GM20431 (cell line): Measurements from ENCODE around the gene SRSF3.

ENCODE experiments used
- in situ Hi-C: fragments of 300-500 bp; cut with MseI, MboI; formaldehyde crosslinking; loops from one replicate; pipeline ENCODE4 v1.15.0; 2020; ENCODE audit warnings: low sequenced_read_pairs; ENCODE audit not compliant: unreplicated experiment

The SRSF3 gene

DNA sequence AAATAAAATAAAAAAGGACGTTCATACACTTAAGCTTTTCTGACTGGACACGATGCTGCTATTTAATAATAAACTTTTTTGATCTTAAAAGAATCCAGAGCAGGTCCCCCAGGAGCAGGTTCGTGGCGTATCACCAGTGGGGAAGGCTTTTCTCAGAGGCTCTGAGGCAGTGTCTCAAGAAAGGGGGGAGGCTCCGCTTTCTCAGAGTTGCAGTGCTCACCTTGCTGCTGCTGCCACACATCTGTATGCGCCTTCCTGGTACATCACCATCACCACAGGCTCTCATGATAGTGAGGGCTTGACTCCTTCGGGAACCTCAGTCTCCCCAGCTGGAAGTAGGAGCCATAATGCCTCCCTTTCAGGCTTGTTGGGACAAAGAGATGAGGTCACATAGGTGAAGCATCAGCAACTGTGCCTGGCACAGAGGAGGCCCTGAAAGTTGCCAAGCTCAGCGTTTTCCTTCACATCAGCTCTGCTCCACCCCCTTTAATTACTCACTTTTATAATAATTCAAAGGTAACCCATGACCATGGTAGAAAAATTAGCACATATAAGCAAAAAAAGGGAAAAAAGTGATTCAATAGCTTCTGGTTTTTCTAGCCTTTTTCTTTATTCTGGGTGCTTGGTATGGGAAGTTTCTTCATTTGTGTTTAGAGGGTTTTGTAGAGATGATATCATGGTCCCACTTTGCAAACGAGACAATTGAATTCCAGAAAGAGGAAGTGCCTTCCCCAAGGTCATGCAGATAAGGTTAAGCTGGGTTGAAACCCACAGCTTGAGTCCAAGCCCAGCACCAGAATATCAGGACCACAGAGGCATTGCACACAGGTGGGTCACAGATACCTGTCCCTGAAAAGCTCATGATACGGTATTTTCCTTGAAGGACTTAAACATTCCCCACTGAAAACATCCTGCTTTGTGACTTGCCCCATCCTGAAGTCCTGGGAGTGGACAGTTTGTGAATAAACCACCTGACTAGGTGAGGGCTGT, 24.5 kb downstream of the SRSF3 start:
- in situ Hi-C loops = no loop called here

DNA sequence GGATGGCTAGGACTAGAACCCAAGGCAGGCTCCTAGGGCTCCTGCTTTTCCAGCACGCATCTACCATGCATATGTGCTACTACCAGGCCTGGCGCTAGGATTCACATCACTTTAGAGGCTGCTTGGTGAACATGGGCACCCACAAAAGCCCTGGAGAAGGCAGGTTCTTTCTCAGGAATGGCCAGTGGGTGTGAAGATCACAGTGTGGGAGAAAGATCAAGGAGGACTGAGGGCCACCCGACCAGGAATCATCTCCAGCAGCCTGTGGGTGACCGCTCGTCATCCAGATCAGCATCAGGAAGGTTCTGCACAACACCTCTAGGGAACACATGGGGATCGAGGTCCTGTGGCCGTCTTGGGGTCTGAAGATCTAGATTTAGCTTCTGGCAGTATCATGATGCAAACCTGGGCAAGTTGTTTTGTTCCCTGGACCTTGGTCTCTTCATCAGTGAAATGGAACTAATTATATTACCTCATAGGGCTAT, 27.3 kb downstream of the SRSF3 start:
- in situ Hi-C loops = loop anchor here (10.0 kb wide), 2 partner anchors 63 to 133 kb away; no protein-coding TSS in a partner anchor

DNA sequence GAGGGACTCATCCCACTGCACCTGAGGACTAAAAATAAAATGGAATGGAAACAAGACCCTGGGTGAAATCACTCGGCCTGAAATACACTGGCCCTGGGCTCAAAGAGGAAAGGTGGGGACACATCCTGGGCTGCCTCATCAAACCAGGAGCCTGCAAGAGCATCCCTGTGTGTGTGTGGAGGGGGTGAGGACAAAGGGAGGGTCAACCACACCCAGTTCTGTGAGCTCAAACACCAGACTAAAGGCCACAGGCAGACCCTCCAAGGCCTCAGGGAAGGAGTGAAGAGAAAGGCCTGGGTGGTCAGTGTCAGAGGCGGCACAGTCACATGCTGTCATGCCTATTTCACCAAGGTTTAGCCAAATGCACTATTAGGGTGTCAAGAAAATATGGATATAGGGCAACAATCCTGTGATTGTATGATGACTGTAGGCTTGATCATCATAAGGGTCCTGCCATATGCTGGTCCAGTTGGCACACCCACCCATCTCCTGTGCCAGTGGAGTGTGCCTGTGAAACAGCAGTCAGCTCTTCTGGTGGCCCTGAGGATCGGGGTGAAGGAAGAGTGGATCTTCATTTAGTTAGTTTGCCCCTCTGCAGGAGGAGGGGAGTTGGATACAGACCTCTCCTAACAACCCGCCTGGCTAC, 28.9 kb downstream of the SRSF3 start:
- in situ Hi-C loops = loop anchor here (10.0 kb wide), 2 partner anchors 62 to 132 kb away; no protein-coding TSS in a partner anchor

DNA sequence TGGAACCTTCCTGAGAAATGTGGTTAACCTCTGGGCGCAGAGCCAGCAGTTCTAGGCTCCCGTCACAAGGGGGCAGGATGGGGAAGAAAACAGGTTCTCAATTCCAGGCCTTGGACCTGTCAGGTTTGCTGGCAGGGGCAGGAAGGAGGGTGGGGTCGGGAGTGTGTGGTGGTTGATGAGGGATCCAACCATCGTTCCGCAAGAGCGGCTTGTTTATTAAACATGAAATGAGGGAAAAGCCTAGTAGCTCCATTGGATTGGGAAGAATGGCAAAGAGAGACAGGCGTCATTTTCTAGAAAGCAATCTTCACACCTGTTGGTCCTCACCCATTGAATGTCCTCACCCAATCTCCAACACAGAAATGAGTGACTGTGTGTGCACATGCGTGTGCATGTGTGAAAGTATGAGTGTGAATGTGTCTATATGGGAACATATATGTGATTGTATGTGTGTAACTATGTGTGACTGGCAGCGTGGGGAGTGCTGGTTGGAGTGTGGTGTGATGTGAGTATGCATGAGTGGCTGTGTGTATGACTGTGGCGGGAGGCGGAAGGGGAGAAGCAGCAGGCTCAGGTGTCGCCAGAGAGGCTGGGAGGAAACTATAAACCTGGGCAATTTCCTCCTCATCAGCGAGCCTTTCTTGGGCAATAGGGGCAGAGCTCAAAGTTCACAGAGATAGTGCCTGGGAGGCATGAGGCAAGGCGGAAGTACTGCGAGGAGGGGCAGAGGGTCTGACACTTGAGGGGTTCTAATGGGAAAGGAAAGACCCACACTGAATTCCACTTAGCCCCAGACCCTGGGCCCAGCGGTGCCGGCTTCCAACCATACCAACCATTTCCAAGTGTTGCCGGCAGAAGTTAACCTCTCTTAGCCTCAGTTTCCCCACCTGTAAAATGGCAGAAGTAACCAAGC, 29.6 kb downstream of the SRSF3 start:
- in situ Hi-C loops = loop anchor here (10.0 kb wide), 2 partner anchors 61 to 131 kb away; no protein-coding TSS in a partner anchor

DNA sequence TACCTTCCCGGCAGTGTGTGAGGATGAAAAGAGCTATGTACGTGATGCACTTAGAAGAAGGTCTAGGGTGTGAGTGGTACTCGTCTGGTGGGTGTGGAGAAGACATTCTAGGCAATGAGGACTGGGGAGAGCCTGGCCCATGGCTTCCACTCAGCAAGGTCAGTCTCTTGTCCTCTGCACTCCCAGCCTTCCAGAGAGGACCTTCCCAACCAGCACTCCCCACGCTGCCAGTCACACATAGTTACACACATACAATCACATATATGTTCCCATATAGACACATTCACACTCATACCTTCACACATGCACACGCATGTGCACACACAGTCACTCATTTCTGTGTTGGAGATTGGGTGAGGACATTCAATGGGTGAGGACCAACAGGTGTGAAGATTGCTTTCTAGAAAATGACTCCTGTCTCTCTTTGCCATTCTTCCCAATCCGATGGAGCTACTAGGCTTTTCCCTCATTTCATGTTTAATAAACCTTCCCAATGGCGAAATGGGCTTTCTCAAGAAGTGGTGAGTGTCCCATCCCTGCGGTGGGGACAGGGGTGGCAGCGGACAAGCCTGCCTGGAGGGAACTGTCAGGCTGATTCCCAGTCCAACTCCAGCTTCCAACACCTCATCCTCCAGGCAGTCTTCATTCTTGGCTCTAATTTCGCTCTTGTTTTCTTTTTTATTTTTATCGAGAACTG, 30.4 kb downstream of the SRSF3 start:
- in situ Hi-C loops = loop anchor here (10.0 kb wide), 2 partner anchors 60 to 130 kb away; no protein-coding TSS in a partner anchor

DNA sequence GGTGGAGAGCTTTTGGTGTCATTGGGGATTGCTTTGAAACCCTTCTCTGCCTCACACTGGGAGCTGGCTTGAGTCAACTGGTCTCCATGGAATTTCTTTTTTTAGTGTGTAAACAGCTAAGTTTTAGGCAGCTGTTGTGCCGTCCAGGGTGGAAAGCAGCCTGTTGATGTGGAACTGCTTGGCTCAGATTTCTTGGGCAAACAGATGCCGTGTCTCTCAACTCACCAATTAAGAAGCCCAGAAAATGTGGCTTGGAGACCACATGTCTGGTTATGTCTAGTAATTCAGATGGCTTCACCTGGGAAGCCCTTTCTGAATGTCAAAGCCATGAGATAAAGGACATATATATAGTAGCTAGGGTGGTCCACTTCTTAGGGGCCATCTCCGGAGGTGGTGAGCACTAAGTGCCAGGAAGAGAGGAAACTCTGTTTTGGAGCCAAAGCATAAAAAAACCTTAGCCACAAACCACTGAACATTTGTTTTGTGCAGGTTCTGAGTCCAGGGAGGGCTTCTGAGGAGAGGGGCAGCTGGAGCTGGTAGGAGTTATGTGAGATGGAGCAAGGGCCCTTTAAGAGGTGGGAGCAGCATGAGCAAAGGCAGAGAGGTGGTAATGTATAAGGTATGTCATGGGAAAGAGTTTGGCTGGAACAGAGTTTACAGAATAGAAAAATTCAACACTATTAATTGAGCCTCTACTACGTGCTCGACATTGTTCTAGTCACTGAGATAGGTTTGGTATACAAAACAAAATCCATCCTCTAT, 31.2 kb downstream of the SRSF3 start:
- in situ Hi-C loops = loop anchor here (10.0 kb wide), 2 partner anchors 59 to 129 kb away; no protein-coding TSS in a partner anchor

DNA sequence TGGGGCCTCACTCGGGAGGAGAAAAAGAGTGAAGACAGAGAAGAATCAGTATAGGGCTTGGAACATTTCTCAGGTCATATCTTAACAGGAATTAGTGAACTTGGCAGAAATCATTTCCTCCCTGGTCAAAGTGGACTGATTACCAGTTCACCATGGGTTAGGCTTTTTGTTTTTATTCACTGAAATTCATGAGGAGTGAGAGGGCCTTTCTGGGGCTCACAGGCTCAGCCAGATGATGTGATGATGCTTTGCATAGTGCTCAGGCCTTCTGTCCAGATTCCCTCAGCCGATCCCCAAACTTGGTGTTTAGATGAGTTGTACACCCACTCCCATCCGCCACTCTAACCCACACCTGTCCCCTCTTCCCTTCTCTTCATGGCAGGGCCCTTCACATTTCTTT, 32.5 kb downstream of the SRSF3 start:
- in situ Hi-C loops = loop anchor here (10.0 kb wide), 2 partner anchors 58 to 128 kb away; no protein-coding TSS in a partner anchor

DNA sequence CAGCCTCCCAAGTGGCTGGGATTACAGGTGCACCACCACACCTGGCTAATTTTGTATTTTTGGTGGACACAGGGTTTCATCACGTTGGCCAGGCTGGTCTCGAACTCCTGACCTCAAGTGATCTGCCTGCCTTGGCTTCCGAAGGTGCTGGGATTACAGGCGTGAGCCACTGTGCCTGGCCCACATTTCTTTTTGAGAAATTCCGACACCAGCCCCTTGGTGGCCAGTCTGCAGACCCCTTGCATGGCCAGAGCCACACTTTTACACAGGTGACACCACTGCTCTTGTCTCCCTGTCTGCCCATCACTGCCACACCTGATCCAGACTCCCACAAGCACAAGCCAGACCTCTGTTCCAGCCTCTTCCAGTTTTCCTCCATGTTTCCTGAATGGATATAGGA, 33.0 kb downstream of the SRSF3 start:
- in situ Hi-C loops = loop anchor here (10.0 kb wide), 2 partner anchors 58 to 128 kb away; no protein-coding TSS in a partner anchor

DNA sequence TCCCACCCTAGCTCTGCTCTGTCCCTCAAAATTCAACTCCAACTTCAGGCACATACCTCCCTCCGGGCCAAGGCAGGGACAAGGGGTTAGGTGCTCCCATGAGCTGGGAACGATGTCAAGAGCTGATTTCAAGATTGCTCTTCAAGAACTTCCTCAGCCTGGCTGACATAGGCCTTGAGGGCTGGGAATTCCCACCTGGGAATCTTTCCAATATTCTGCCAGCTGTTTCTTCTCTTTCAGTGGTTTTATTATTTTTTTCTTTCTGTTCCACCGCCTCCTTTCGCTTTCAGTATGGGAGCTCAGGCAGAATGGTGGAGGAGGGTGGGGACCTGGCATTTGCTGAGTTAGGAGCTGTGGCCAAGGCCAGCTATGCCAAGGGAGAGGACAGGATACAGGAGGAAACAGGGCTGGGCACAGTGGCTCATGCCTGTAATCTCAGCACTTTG, 33.7 kb downstream of the SRSF3 start:
- in situ Hi-C loops = loop anchor here (10.0 kb wide), 2 partner anchors 57 to 127 kb away; no protein-coding TSS in a partner anchor

DNA sequence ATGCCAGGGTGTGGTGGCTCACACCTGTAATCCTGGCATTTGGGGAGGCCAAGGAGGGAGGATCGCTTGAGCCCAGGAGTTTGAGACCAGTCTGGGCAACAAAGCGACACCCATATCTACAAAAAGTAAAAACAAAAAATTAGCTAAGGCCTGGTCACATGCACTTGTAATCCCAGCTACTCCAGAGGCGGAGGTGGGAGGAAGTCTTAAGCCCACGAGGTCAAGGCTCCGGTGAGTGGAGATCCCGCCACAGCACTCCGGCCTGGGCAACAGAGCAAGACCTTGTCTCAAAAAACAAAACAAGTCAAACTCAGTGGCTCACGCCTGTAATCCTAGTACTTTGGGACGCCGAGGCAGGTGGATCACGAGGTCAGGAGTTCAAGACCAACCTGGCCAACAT, 35.6 kb downstream of the SRSF3 start:
- in situ Hi-C loops = loop anchor here (10.0 kb wide), 2 partner anchors 55 to 125 kb away; no protein-coding TSS in a partner anchor

DNA sequence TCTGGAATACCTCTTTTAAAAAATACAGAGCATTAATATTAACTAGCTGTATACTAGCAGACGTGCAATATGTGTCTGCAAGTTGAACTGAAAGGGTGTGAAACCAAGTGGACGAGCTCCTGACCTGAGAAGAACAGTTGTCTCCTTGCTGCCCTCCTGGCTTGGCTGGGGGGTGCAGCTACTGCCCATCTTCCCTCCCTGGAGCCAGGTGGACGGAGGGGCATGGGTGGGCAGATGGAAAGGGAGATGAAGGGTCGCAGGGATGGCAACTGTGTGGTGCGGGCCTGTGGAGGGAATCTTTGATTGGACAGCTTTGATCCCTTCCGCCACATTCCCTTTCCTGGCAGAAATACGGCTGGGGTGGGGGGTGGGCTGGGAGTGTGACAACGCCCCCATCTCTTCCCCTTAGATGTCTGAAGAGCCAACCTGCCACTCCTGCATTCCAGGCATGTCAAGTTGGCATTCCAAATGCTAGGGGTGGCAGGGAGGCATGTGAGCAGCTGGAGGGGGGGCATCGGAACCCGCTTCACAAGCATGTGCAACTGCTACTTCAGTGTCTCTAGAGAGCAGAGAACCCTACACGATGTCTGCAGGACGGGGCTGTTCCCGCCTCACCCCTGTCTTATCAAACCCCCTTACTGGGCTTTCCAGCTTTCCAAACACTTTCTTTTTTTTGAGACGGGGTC, 37.3 kb downstream of the SRSF3 start:
- in situ Hi-C loops = no loop called here

DNA sequence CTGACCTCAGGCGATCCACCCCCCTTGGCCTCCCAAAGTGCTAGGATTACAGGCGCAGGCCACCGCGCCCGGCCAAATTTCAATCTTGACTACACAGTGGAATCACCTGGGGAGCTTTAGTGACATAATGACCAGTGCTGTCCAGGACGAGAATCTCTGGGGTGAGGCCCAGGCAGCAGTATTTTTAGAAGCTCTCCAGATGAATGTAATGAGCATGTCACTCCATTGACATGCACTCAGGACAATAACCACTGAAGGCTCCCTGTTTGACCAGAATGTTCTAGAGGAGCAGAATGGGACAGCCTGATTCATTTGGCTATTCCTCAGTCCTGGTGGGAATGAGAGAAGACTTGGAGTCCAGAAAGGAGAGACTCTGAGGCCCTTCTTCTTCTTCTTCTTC, 39.2 kb downstream of the SRSF3 start:
- in situ Hi-C loops = no loop called here

DNA sequence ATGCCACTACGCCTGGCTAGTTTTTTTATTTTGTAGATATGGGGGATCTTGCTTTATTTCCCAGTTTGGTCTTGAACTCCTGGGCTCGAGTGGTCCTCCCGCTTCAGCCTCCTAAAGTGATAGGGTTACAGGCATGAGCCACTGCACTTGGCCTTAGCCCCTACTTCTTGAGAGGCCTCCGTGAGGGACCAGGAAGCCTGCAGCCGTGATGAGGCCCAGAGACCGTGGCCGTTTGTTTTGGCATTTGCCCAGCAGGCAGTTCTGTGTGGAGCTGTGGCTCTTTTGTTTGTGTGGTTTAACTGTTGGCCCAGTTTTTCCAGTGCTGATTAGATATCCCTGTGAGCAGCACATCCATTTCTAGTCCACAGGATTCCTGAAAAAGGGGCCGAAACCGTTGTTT, 39.8 kb downstream of the SRSF3 start:
- in situ Hi-C loops = no loop called here

DNA sequence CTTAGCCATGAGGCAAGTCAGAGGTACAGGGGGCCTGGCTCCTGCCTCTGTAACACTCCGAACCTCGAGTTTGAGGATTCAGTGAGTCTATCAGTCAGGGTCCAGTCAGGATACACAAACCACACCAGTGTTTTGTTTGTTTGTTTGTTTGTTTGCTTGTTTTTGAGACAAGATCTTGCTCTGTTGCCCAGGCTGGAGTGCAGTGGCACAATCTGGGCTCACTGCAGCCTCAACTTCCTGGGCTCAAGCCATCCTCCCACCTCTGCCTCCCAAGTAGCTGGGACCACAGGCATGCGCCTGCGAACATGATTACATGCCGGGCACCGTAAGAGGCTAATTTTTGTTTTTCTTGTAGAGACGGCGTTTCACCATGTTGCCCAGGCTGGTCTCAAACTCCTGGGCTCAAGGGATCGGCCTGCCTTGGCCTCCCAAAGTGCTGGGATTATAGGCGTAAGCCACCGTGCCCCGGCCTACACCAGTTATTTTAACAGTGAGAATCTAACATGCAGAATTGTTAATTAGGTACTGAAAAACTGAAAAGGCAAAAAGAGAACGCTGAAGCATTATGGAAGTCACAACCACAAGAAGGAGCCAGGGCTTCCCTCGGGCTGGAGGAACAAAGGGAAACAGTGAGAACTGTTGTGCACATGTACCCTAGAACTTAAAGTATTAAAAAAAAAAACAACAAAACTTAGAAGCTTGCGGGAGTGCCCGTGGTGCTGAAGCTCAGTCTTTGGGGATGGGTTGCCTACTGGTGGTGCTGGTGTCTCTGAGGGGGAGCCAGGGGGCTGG, 40.4 kb downstream of the SRSF3 start:
- in situ Hi-C loops = no loop called here

DNA sequence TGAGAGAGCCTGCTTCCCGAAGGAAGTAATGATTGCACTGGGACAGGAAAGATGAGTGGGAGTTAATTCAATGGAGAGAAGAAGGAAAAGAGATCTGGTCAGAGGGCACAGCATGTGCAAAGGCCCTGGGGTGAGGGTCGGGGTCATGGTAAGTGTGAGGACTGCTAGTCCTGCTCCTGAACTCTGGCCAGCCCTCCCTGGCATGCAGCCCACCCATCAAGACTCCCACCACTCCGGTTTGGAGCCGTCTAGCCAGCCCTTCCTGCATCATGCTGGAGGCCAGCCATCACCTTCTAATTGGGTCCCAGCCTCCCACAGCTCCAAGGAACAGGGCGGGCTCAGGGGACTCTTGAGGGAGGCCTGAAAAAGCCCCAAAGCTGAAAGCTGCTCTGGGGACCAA, 42.1 kb downstream of the SRSF3 start:
- in situ Hi-C loops = no loop called here

DNA sequence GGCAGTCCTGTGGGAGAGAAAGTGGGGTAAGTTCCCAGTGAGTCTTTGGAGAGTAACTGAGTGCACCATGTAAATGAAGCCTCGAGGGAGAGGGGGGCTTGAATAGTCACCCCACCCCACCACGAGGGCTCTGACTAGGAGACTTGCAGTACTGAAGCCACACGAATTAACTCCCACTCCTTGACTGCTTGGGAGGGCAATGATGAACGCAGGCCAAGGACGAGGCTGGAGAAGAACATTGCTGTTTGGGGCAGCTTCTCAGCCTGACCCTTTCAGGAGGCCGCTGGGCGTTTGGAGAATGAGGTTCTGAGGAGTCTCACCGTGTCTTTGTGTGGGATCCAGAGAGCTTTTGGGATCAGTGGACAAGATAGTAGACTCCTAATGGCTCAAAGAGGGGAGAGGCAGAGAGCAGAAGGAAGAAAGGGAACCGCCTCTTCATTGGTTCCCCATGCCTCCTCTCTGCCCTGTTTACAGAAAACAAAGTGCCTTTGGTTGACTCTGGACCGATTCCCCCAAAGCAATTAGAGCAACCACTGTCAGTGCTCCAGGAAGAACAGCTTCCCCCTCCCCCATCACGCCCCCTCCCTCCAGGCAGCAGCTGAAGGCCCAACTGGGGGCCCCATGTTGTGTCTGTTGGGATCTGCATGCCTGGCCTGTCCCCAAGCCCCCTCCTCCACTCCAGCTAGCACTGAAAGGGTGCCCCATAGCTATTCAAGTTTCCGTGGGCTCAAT, 42.7 kb downstream of the SRSF3 start:
- in situ Hi-C loops = no loop called here
